Left colon (tissue), 2 donors: ENCODE results near the gene CDH23. TPM values are rescaled to one million over a fixed set of nuclear protein-coding genes. Genes with fewer than 3 reads are reported as not detected.
A peak's percentile ranks its signal among the peaks of the same experiment; 100 is the strongest.

Experiments
- ATAC-seq: fragments of 200-7000 bp; cut with Tn5 transposase; one replicate; pipeline ENCODE4 v1.9.1; 2020; ENCODE audit warnings: mild to moderate bottlenecking, moderate library complexity
- DNase-seq, 2 donors: peaks; one replicate each; pipeline ENCODE4 v3.0.0-alpha.2; 2020
- intact Hi-C, 2 donors: fragments of 100-400 bp; cut with DNase I in 1 of 2; cut with micrococcal nuclease in 1 of 2; formaldehyde crosslinking; loops; one replicate each; pipeline versions ENCODE4 v1.11.2 to v1.14.0; 2022; cut with DNase I, micrococcal nuclease
- total RNA-seq, 2 donors: library from RNA; stranded (reverse); fragmentation: NEBNext Ultra II Directional; extraction: Animal tissue kit (Norgen Biotek cat#: 25700); gene quantifications; one replicate each; pipeline ENCODE4 v1.2.1, GENCODE V29; 2021
- donor health status: DM: no; HTN: no; CAD: no.
- donor health status: DM: yes; HTN: yes; CAD: no.

Gene CDH23
- total RNA-seq, 2 donors from 2014 or later, result 2.2 to 2.5 TPM

- ATAC-seq, result no peak
- intact Hi-C loops, result no loop called here
- no peak for DNase-seq
Observed at GRCh38 chr10:71513936-71514335, 117.2 kb downstream of the CDH23 start.

- ATAC-seq (no peak), DNase-seq (no peak)
- intact Hi-C loops, result no loop called here
Observed at GRCh38 chr10:71515531-71516172, 118.9 kb downstream of the CDH23 start.

GRCh38 chr10:71516890-71517289 is 120.2 kb downstream of the CDH23 start:
- DNase-seq, result no peak
- intact Hi-C loops, result no loop called here
- ATAC-seq, result no peak

GRCh38 chr10:71517298-71518169 is 120.8 kb downstream of the CDH23 start:
- ATAC-seq, result no peak
- intact Hi-C loops, result no loop called here

GRCh38 chr10:71520042-71520441 is 123.3 kb downstream of the CDH23 start:
- DNase-seq, result no peak
- intact Hi-C loops, result no loop called here
- no peak for ATAC-seq

More at GRCh38 chr10:71517298-71518169, 120.8 kb downstream of the CDH23 start:
- DNase-seq, result no peak

GRCh38 chr10:71521504-71522441 is 125.1 kb downstream of the CDH23 start:
- DNase-seq (no peak), ATAC-seq (no peak)
- intact Hi-C loops, result no loop called here

- intact Hi-C loops, result no loop called here
- DNase-seq (no peak), ATAC-seq (no peak)
Observed at GRCh38 chr10:71522442-71523144, 125.9 kb downstream of the CDH23 start.

GRCh38 chr10:71523756-71524155 is 127.0 kb downstream of the CDH23 start:
- intact Hi-C loops, result no loop called here
- no peak for ATAC-seq

GRCh38 chr10:71525092-71525491 is 128.4 kb downstream of the CDH23 start:
- intact Hi-C loops, result no loop called here
- ATAC-seq (no peak), DNase-seq (no peak)

More at GRCh38 chr10:71523756-71524155, 127.0 kb downstream of the CDH23 start:
- DNase-seq, result no peak

GRCh38 chr10:71525721-71526120 is 129.0 kb downstream of the CDH23 start:
- ATAC-seq (no peak), DNase-seq (no peak)
- intact Hi-C loops, result no loop called here

GRCh38 chr10:71526653-71527052 is 129.9 kb downstream of the CDH23 start:
- intact Hi-C loops, result no loop called here
- DNase-seq (no peak), ATAC-seq (peak; percentile 88)

- DNase-seq (peak in 1 of 2 donors; percentile 10), ATAC-seq (peak; percentile 73)
- intact Hi-C loops, result no loop called here
Observed at GRCh38 chr10:71527135-71527534, 130.4 kb downstream of the CDH23 start.

GRCh38 chr10:71528371-71529206 is 131.9 kb downstream of the CDH23 start:
- no peak for ATAC-seq
- no peak for DNase-seq
- intact Hi-C loops, result no loop called here

- intact Hi-C loops, result no loop called here
- DNase-seq (no peak), ATAC-seq (no peak)
Observed at GRCh38 chr10:71529207-71529827, 132.6 kb downstream of the CDH23 start.

- ATAC-seq (no peak), DNase-seq (no peak)
- intact Hi-C loops, result no loop called here
Observed at GRCh38 chr10:71530781-71531180, 134.1 kb downstream of the CDH23 start.

GRCh38 chr10:71531485-71532446 is 135.0 kb downstream of the CDH23 start:
- DNase-seq, result no peak
- intact Hi-C loops, result no loop called here
- no peak for ATAC-seq
